ENCODE data around the gene NLRC5.

NLRC5 gene

GRCh38 chr16:56988948-56989945 is at the start of gene NLRC5:
Gene NLRC5 (plus strand): TSS chr16:56989557. CDS start chr16:57020713, 31,156 bp downstream.
- DNase-seq (ENCODE audit: low read depth), result no peak

GRCh38 chr16:56939801-56940200 is 49.6 kb upstream of the NLRC5 start:
- no peak for DNase-seq (ENCODE audit: low read depth)

DNA sequence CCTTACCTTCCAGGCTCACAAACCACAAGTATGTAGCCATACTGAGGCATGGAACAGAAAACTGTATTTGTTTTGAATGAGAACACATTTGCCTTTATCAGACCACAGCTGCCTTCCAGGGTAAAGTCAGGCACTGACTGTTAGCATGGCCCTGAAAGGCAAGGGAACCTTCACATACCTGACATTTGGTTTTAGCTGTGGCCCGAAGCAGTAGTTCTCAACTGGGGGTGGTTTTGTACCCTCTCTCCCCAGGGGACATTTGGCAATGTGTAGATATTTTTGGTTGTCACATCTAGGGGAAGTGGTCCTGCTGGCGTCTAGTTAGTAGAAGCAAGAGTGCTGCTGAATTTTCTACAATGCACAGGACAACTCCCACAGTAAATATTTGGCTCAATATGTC is 48.3 kb upstream of the NLRC5 start:
- no peak for DNase-seq (ENCODE audit: low read depth)

DNA sequence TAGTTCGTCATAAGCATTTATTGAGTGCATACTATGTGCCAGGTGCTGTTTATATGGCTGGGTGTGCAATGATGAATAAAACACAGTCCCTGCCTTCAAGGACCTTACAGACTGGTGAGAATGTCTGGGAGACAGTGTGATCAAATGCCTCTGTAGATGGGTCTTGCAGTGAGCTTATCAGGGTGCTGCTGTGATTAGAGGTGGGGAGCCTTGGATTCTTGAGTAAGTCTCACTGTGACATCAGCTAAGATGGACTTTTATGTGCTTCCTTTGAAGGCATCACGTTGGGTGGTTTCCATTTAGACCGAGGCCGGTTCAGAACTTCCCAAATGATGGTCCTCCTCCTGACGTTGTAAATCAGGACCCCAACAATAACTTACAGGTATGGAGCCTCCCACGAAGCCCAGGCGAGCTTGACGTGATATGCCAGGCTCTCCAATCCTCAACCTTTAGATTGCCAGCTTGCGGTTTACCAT is 47.5 kb upstream of the NLRC5 start:
- DNase-seq (ENCODE audit: low read depth), result no peak

DNA sequence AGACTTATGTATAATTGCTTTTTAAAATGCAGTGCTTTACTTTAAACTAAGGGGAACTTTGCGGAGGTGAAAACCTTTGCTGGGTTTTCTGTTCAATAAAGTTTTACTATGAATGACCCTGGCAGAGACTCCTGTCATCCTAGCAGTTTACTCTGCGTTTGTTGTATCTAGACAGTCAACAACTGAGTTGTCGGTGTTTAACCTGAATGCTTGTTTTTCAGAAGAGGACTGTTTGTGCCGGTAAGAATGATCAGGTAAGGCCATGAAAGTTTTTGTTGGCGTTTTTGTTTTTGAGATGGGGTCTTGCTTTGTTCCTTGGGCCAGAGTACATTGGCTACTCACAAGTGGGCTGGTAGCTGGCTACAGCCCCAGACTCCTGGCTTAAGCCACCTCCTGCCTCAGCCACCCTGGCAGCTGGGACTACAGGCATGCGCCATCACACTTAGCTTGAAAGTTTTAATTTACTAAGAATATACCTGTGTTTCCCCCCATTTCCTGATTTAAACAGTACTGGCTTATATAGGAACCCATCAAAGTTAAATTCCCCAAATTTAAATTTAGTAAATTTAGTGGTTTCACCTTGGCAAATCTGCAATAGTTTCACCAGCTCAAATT is 45.5 kb upstream of the NLRC5 start:
- DNase-seq (ENCODE audit: low read depth), result no peak

DNA sequence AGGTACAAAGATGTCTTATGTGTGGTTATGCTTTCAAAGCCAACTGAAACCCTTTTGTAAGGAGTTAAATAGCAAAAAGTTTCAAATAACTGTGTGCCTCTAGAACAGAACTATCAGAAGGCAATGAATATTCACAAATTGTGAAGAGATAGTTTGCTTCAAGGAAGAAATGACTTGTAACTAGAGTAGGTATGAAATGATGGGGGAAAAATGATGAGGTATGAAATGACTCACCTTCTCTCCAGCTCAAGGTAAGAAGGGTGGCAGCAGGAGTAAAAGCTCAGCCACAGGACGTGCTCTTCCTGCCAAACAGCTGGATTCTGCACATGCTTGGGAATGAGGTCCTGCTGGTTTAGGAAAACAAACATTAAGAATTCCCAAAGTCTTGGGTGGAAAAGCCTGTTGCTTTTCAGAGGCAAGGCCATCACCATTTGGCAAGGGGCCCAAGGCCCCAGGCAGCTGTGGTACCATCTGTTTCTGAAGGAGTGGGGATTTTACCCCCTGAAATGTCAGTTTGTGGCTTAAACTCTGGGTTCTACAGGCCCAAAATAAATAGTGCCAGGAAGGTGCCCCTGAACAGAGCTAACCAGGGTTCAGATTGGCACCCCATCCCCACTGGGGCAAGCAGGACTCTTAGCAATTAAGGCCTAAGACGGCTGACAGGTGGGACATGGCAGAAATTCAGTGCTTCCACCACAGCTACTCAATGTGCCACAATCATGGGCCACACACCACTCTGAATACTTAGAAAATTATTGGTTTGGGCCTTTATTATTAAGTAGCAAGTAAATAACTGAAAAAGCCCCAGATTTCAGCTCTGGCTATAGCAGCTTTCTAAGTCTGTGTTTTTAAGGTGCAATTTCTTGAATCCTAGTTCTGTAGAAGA is 44.2 kb upstream of the NLRC5 start:
- DNase-seq (ENCODE audit: low read depth), result no peak

- no peak for DNase-seq (ENCODE audit: low read depth)
Observed at GRCh38 chr16:56945847-56946527, 43.4 kb upstream of the NLRC5 start.

GRCh38 chr16:56946767-56947603 is 42.4 kb upstream of the NLRC5 start:
- DNase-seq (ENCODE audit: low read depth), result no peak

DNA sequence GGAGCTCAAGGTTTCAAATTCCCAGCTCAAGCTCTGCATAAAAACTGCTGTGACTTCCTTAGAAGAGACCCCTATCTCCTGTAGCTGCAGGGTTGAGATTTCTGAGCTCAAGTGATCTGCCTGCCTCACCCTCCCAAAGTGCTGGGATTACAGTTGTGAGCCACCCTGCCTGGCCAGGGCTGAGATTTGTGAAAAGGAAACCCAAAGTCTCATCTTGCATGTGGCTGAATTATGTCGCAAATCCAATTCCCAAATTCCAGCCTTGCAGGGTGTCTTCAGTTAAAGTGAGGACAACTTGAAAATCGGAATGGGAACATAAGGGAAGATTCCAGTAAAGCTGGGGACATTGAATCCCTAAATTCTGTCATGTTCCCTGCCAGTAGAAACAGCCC is 41.8 kb upstream of the NLRC5 start:
- no peak for DNase-seq (ENCODE audit: low read depth)

DNA sequence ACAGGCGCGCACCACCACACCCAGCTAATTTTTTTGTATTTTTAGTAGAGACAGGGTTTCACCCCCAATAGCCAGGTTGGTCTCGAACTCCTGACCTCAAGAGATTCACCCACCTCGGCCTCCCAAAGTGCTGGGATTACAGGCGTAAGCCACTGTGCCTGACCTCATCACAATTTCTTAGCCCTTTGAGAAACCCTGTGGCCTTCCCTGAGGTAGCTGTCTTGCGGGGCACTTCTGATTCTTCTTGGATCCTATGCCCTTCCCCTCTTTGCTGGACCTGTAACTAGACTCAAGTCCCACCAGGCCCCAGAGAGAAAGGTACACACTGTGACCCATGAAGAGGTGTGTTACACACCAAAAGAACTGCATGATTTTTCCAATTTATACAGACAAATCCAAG is 41.1 kb upstream of the NLRC5 start:
- DNase-seq (ENCODE audit: low read depth), result no peak

- no peak for DNase-seq (ENCODE audit: low read depth)
Observed at GRCh38 chr16:56950051-56950450, 39.3 kb upstream of the NLRC5 start.

GRCh38 chr16:56950455-56950854 is 38.9 kb upstream of the NLRC5 start:
- DNase-seq (ENCODE audit: low read depth), result no peak

DNA sequence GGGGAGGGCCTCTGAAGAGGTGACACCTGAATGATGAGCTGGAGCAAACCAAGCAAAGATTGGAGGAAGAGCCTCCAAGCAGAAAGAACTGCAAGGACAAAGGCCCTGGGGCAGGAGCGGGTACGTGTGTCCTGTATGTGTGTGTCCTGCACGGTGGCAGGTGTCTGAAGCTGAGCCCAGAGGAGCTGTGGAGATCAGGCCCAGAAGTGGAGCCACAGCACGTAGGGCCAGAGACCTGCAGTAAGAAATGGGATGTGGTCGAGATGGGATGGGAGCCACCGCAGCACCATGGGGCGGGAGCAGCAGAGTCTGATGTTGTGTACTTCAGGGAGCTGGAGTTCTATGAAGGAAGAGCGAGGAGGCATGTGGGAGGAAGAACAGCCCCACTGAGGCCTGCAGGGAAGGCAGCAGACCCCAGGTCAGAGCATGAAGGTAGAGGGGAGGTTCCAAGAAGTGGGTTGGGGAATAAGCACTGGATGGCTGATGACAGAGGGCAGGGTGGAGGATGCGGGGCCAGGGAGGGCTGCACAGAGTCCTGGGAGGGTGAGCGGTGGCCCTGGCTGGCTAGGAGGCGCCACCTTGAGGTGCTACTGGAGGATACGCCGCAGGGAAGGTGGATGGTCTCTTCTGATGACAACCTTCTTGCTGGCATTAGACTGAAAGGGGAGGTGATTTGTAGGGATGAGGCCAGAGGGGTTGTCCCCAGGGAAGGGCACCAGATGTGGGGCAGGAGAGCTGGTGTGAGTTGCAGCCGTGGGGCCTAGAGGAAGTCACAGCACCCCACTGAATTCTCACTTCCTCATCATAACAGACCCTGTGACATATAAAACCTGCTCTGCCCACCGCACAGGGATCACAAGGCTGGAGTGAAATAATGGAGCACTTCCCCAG is 38.2 kb upstream of the NLRC5 start:
- no peak for DNase-seq (ENCODE audit: low read depth)

GRCh38 chr16:56953006-56953405 is 36.4 kb upstream of the NLRC5 start:
- DNase-seq (ENCODE audit: low read depth), result no peak

- DNase-seq (ENCODE audit: low read depth), result no peak
Observed at GRCh38 chr16:56956076-56956475, 33.3 kb upstream of the NLRC5 start.

GRCh38 chr16:56956756-56957155 is 32.6 kb upstream of the NLRC5 start:
- DNase-seq (ENCODE audit: low read depth), result no peak

GRCh38 chr16:56960681-56961281 is 28.6 kb upstream of the NLRC5 start:
- DNase-seq (ENCODE audit: low read depth), result no peak

DNA sequence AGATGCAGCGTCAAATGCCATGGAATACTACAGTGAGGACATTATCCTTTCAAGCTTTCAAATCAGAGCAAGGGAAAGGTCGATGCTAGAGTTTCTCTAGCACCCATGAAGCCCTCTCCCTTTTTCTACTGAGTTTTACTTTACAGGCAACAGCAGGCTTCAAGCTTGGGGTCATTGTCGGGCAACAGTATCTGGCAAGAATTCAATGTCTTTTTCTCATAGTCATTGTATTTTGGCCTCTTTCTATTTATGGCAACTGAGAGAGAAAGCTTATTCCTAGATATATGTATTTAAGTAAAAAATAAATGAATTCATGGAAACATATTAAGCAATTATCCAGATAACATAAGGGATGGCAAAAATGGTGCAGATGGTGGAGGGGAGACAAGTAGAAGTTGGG is 28.0 kb upstream of the NLRC5 start:
- DNase-seq (ENCODE audit: low read depth), result no peak

- no peak for DNase-seq (ENCODE audit: low read depth)
Observed at GRCh38 chr16:56961851-56962281, 27.5 kb upstream of the NLRC5 start, which contains the start of gene CETP. Gene CETP (plus strand): TSS chr16:56961950. CDS start chr16:56961980, 30 bp downstream.
